ENCODE data around the gene CRYBB1.

DNA sequence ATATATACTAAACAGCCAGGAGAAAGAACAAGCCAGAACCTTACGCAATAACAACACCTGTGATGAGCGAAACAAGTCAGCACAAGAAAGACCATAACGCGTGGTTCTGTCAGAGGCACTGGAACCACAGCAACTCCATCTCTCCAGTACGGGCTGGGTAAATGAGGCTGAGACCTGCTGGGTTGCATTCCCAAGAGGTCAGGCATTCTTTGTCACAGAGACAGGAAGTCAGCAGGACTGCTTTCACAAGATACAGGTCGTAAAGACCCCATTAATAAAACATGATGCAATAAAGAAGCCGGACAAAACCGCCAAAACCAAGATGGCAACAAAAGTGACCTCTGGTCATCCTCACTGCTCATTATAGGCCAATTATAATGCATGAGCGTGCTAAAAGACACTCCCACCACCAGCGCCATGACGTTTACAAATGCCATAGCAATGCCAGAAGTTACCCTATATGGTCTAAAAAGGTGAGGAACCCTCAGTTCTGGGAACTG, 49.6 kb downstream of the CRYBB1 start:
- no peak for TF ChIP-seq POLR2A (IDR thresholded peaks at IDR 0.05)
- TF ChIP-seq, protein P1, sequence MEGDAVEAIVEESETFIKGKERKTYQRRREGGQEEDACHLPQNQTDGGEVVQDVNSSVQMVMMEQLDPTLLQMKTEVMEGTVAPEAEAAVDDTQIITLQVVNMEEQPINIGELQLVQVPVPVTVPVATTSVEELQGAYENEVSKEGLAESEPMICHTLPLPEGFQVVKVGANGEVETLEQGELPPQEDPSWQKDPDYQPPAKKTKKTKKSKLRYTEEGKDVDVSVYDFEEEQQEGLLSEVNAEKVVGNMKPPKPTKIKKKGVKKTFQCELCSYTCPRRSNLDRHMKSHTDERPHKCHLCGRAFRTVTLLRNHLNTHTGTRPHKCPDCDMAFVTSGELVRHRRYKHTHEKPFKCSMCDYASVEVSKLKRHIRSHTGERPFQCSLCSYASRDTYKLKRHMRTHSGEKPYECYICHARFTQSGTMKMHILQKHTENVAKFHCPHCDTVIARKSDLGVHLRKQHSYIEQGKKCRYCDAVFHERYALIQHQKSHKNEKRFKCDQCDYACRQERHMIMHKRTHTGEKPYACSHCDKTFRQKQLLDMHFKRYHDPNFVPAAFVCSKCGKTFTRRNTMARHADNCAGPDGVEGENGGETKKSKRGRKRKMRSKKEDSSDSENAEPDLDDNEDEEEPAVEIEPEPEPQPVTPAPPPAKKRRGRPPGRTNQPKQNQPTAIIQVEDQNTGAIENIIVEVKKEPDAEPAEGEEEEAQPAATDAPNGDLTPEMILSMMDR (IDR thresholded peaks at IDR 0.05): no peak
